BLaER1 treated with 17β-estradiol and CSF1 and Interleukin-3, amounts not matched to agents 10 nM and 100 nM (cell line): ENCODE data around the gene SAMD3.

Experiments used
- H3K27ac ChIP-seq, 11 experiments: shearing (Covaris generic); formaldehyde crosslinking; 2 replicates each; pipeline ENCODE4 v1.8.1; 2022
- H3K27me3 ChIP-seq, 11 experiments: shearing (Covaris generic); formaldehyde crosslinking; 2 replicates each; pipeline ENCODE4 v1.8.1; 2022
- H3K36me3 ChIP-seq, 11 experiments: shearing (Covaris generic); formaldehyde crosslinking; 2 replicates each; pipeline ENCODE4 v1.8.1; 2022
- H3K4me1 ChIP-seq, 10 experiments: shearing (Covaris generic); formaldehyde crosslinking; 2 replicates each; pipeline ENCODE4 v1.8.1; 2022
- H3K4me2 ChIP-seq, 11 experiments: shearing (Covaris generic); formaldehyde crosslinking; 2 replicates each; pipeline ENCODE4 v1.8.1; 2022
- H3K4me3 ChIP-seq, 10 experiments: shearing (Covaris generic); formaldehyde crosslinking; 2 replicates each; pipeline ENCODE4 v1.8.1; 2022
- H3K9ac ChIP-seq, 11 experiments: shearing (Covaris generic); formaldehyde crosslinking; 2 replicates each; pipeline ENCODE4 v1.8.1; 2022
- H3K9me3 ChIP-seq, 11 experiments: shearing (Covaris generic); formaldehyde crosslinking; replicated peaks in 1 of 11; 2 replicates each; pipeline ENCODE4 v1.8.1; 2022
- H4K20me1 ChIP-seq, 11 experiments: shearing (Covaris generic); formaldehyde crosslinking; 2 replicates each; pipeline ENCODE4 v1.8.1; 2022
- Cebpa-rat ChIP-seq, 11 experiments: shearing (Covaris generic); IDR thresholded peaks; 2 replicates each; pipeline ENCODE4 v1.8.1; 2022

The SAMD3 gene

DNA sequence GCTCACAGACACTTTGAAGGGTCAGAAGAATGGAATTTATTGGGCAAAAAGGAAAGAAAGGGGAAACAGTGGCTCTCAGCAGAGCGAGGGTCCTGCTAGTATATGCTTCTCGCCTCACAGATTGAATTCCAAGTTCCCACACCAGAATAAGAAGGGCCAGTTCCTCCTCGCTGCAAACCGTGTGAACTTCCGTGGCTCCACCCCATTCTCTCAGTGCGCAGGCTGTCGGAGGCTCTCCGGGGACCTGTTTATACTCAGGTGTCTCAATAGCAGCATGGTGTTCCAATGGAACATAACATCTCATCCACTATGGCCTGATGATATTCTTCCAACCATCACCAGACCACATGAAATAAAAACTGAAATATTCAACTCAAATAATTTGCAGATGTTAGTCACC is 4.6 kb downstream of the SAMD3 start:
- Histone ChIP-seq H3K9ac (no peak overlapping the region), H3K9me3 (peaks cover 4 to 41% (median 20%) of the 10 kb centered on the region in 11 experiments; a peak in 17 of 22 replicates), H4K20me1 (no peaks in the 10 kb centered on the region), H3K36me3 (no peaks in the 10 kb centered on the region), H3K27ac (no peak overlapping the region), H3K4me1 (peaks cover 0 to 24% (median 13%) of the 10 kb centered on the region in 10 experiments; a peak in 15 of 20 replicates), H3K4me2 (peak overlapping the region in 1 of 11 experiments; percentile 18; a peak in 1 of 22 replicates), H3K4me3 (no peak overlapping the region), H3K27me3 (no peaks in the 10 kb centered on the region)
- TF ChIP-seq Cebpa-rat (IDR thresholded peaks at IDR 0.05), result no peak

DNA sequence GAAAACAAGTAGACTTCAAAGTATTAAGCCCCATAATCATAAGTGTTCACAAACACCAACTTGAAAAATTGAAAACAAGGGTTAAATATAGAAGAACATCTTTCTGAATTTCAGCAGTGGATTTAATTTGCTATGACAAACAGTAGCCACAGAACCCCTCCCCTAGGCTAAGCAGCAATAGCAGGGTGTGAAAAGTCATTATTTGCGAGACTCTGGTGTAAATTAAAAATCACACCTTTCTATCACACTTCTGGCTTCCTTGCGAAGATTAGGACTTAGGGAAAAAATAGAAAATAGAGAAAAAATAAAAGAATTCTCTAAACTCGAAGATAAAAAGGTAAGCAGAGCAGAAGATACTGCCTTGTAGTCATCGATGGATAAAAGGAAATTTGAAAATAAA is 6.1 kb downstream of the SAMD3 start:
- Histone ChIP-seq H4K20me1 (no peaks in the 10 kb centered on the region), H3K27me3 (no peaks in the 10 kb centered on the region), H3K9ac (no peak overlapping the region), H3K4me2 (peak overlapping the region in 2 of 11 experiments; percentile 10 to 60; a peak in 3 of 22 replicates), H3K4me1 (peaks cover 0 to 28% (median 13%) of the 10 kb centered on the region in 10 experiments; a peak in 15 of 20 replicates), H3K27ac (no peak overlapping the region), H3K9me3 (peaks cover 4 to 41% (median 20%) of the 10 kb centered on the region in 11 experiments; a peak in 17 of 22 replicates), H3K36me3 (no peaks in the 10 kb centered on the region), H3K4me3 (no peak overlapping the region)
- no peak for TF ChIP-seq Cebpa-rat (IDR thresholded peaks at IDR 0.05)

DNA sequence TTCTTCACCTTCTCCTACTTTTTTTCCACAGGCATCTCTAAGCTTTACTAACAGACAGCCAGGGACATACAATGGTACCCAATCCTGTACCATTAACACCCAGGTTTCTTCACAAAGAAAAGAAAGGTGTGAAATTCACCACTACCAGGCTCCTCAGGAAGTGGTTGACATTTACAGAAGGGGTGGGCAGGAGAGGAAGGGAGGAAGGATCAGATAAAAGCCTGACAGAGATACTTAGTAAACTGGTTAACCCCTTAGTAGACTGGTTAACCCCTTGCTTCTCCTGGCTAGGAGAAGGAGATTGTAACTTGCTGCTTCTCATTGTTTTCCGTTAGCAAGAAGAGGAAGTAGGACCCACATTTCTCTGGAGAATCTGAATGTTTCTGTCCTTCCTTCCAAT is 7.2 kb downstream of the SAMD3 start:
- peak overlapping the region in 1 of 11 experiments; percentile 4; a peak in 1 of 22 replicates for H3K27ac ChIP-seq
- no peak overlapping the region for H3K9ac ChIP-seq
- no peaks in the 10 kb centered on the region for H4K20me1 ChIP-seq
- H3K36me3 ChIP-seq, result no peaks in the 10 kb centered on the region
- H3K27me3 ChIP-seq, result no peaks in the 10 kb centered on the region
- peaks cover 0 to 28% (median 13%) of the 10 kb centered on the region in 10 experiments; a peak in 15 of 20 replicates for H3K4me1 ChIP-seq
- no peak for TF ChIP-seq Cebpa-rat (IDR thresholded peaks at IDR 0.05)
- peak overlapping the region in 8 of 11 experiments; percentile 36 to 67 (median 54); a peak in 15 of 22 replicates for H3K4me2 ChIP-seq
- no peak overlapping the region for H3K4me3 ChIP-seq
- H3K9me3 ChIP-seq, result peaks cover 4 to 37% (median 20%) of the 10 kb centered on the region in 11 experiments; a peak in 18 of 22 replicates

DNA sequence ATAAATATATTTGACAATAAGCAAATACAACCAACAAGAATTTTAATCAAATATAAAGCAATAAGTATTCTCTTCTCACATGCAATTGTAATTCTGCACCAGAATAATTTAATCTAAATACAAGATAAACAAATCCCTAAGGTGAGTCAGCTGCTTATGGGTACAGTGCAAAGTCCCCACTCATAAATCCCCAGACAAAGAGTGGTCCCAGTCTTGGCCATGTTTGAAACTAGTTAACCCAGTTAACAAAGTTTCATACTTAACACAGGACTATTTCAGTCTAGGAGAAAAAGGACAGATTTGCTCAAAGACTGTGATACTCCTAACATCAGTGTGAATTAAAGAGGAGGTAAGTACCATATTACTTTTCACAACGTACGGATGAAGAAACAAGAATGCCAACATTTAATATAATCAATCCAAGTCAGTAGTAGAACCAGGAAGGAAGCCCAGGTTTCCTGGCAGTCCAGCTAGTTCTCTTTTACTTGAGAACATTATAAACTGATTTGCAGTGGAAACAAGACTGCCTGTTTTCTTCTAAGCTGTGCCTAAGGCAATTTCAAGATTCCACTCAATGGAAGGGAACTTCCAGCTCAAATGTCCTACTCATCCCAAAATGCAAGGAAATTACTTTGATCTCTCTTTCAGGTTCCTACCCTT is 10.4 kb downstream of the SAMD3 start:
- Histone ChIP-seq H3K27me3 (no peaks in the 10 kb centered on the region), H3K9me3 (peaks cover 0 to 33% (median 15%) of the 10 kb centered on the region in 11 experiments; a peak in 16 of 22 replicates), H3K36me3 (no peaks in the 10 kb centered on the region), H3K9ac (no peak overlapping the region), H4K20me1 (no peaks in the 10 kb centered on the region), H3K4me1 (peaks cover 0 to 28% (median 9%) of the 10 kb centered on the region in 10 experiments; a peak in 15 of 20 replicates), H3K27ac (no peak overlapping the region), H3K4me2 (peak overlapping the region in 3 of 11 experiments; percentile 1 to 34 (median 11); a peak in 3 of 22 replicates), H3K4me3 (no peak overlapping the region)
- no peak for TF ChIP-seq Cebpa-rat (IDR thresholded peaks at IDR 0.05)

DNA sequence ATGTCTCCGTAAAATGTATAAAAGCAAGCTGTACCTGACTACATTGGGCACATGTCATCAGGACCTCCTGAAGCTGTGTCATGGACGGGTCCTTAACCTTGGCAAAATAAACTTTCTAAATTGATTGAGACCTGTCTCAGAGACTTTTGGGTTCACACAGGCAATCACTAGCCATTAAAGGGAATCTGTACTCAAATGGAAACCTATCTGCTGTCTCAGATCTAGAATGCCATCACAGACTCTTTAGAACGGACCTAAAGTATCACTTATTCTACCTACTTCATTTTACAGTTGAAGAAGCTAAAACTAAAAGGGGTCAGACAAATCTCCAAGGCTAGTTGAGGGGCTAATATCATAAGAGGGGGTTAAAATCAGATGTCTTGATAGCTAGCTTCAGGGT is 11.1 kb downstream of the SAMD3 start:
- Histone ChIP-seq H3K9me3 (peaks cover 0 to 33% (median 16%) of the 10 kb centered on the region in 11 experiments; a peak in 16 of 22 replicates), H3K27me3 (no peaks in the 10 kb centered on the region), H3K36me3 (no peaks in the 10 kb centered on the region), H3K9ac (no peak overlapping the region), H3K4me3 (no peak overlapping the region), H4K20me1 (no peaks in the 10 kb centered on the region), H3K4me2 (no peak overlapping the region), H3K4me1 (peaks cover 0 to 26% (median 9%) of the 10 kb centered on the region in 10 experiments; a peak in 15 of 20 replicates), H3K27ac (no peak overlapping the region)
- no peak for TF ChIP-seq Cebpa-rat (IDR thresholded peaks at IDR 0.05)

DNA sequence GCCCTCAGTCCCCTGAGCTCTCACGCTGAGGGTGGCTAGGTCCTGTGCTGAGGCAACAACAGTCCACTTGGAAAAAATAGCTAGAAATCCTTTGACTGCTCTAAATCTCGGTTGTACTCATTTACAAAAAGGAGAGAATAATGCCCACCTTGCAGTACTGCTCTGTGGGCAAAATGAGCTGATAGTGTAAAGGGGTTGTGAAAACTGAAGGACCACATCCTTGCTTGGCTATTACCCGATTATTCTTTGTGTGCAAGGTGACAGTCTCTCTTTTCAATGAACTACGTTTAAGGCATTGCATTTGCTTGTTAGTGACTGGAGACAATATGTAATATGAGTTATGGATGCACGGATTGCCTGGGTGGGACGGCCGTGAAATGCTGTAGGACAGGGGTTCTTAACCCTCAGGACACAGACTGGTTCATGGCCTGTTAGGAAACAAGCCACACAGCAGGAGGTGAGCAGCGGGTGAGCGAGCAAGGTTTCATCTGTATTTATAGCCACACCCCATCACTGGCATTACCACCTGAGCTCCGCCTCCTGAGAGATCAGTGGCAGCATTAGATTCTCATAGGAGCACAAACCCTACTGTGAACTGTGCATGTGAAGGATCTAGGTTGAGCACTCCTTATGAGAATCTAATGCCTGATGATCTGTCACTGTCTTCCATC is 14.6 kb downstream of the SAMD3 start:
- H3K9me3 ChIP-seq, result peaks cover 0 to 27% (median 16%) of the 10 kb centered on the region in 11 experiments; a peak in 16 of 22 replicates
- H3K36me3 ChIP-seq, result no peaks in the 10 kb centered on the region
- no peak overlapping the region for H3K27ac ChIP-seq
- no peak overlapping the region for H3K4me2 ChIP-seq
- H3K4me1 ChIP-seq, result peaks cover 0 to 7% (median 0%) of the 10 kb centered on the region in 10 experiments; a peak in 5 of 20 replicates
- H4K20me1 ChIP-seq, result no peaks in the 10 kb centered on the region
- no peak overlapping the region for H3K4me3 ChIP-seq
- H3K9ac ChIP-seq, result no peak overlapping the region
- H3K27me3 ChIP-seq, result no peaks in the 10 kb centered on the region
- no peak for TF ChIP-seq Cebpa-rat (IDR thresholded peaks at IDR 0.05)

DNA sequence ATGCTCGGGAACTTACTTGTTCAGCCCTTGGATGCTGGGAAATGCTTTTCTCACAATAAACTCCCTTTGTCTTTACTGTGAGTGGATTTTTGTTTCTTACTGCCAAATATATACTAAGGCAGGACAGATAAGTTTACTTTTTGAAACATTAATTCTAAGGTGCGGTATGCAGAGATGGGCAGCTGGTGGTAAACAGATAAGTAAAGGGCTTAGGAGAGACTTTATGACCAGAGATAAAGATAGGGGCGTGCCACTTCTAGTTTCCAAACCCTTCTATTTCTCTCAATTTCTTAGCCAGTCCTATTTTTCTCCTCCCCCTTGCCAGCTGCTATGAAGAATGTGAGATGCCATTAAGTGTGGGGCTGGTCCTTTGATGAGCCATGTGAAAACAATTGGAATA is 16.3 kb downstream of the SAMD3 start:
- no peak for TF ChIP-seq Cebpa-rat (IDR thresholded peaks at IDR 0.05)
- H3K9ac ChIP-seq, result no peak overlapping the region
- H3K4me3 ChIP-seq, result no peak overlapping the region
- H3K4me2 ChIP-seq, result no peak overlapping the region
- H3K9me3 ChIP-seq, result peaks cover 0 to 27% (median 16%) of the 10 kb centered on the region in 11 experiments; a peak in 16 of 22 replicates
- H4K20me1 ChIP-seq, result no peaks in the 10 kb centered on the region
- H3K27ac ChIP-seq, result no peak overlapping the region
- H3K27me3 ChIP-seq, result no peaks in the 10 kb centered on the region
- H3K36me3 ChIP-seq, result no peaks in the 10 kb centered on the region
- no peaks in the 10 kb centered on the region for H3K4me1 ChIP-seq

DNA sequence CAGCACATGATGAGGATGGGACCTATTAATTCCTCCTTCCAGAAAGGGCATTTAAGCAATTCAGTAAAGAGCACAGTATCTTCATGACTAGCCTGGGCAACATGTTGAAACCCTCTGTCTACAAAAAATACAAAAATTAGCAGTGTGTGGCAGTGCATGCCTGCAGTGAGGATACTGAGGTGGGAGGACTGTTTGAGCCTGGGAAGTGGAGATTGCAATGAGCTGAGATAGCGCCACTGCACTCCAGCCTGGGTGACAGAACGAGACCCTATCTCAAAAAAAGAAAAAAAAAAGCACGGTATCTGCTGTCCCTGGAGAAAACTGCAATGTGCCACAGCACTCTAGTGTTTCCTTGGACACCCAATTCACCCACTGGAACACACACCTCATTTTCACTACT is 18.4 kb downstream of the SAMD3 start:
- Histone ChIP-seq H3K36me3 (no peaks in the 10 kb centered on the region), H3K4me2 (0 out of 22 replicates have a peak overlapping the region, but pooled peaks of 1 of the 11 experiments have one; percentile 20)

DNA sequence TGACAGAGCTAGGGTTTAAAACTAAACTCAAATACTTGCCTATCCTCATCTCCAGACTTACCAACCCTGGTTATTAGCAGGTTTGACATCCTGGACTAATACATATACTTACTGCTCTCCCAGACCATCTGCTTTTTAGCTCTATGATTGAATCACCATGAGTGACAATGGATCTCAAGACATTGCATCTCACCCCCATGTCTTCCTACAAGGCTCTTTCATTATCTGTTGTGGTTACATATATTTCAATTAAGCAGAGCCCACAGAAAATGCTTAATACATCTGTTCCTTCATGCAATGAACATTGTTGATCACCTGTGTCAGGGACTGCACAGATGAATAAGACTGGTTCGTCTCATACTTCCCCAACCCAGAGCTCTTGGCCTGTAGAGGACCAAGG is 19.4 kb downstream of the SAMD3 start:
- Histone ChIP-seq H4K20me1 (no peaks in the 10 kb centered on the region), H3K36me3 (no peaks in the 10 kb centered on the region), H3K9ac (no peak overlapping the region), H3K4me2 (no peak overlapping the region), H3K9me3 (peaks cover 0 to 17% (median 9%) of the 10 kb centered on the region in 11 experiments; a peak in 15 of 22 replicates), H3K4me1 (no peaks in the 10 kb centered on the region), H3K4me3 (no peak overlapping the region), H3K27me3 (no peaks in the 10 kb centered on the region), H3K27ac (no peak overlapping the region)
- no peak for TF ChIP-seq Cebpa-rat (IDR thresholded peaks at IDR 0.05)

More for the DNA sequence above, 18.4 kb downstream of the SAMD3 start:
- H3K27ac ChIP-seq, result no peak overlapping the region
- H3K4me3 ChIP-seq, result no peak overlapping the region
- no peaks in the 10 kb centered on the region for H3K4me1 ChIP-seq
- TF ChIP-seq Cebpa-rat (IDR thresholded peaks at IDR 0.05), result no peak
- no peaks in the 10 kb centered on the region for H4K20me1 ChIP-seq
- H3K9ac ChIP-seq, result no peak overlapping the region
- H3K9me3 ChIP-seq, result peaks cover 0 to 24% (median 13%) of the 10 kb centered on the region in 11 experiments; a peak in 16 of 22 replicates
- H3K27me3 ChIP-seq, result no peaks in the 10 kb centered on the region
